Measurements from ENCODE around the gene CLCN7. TPM values are rescaled to one million over a fixed set of nuclear protein-coding genes. Genes with fewer than 3 reads are reported as not detected.

Gene CLCN7
- total and polyA plus RNA-seq, 2 of the 13 experiments (the other 11 are each of a cell fraction or from before 2014, with no cell fraction given): 24.6 to 25.1 TPM

GRCh38 chr16:1503110-1503955 is 28.5 kb upstream of the CLCN7 start:
- Histone ChIP-seq H3K27me3 (ENCODE audit: control insufficient read depth in 1 of 2, insufficient read depth in 2 of 2, low read length in 2 of 2) (no peaks in the 10 kb centered on the region), H3K9me3 (ENCODE audit: low read length) (no peaks in the 10 kb centered on the region), H3K4me3 (replicated peaks in 1 of 3; ENCODE audit: insufficient read depth in 1 of 3, low read depth in 2 of 3, low read length in 3 of 3) (no peak overlapping the region), H4K20me1 (ENCODE audit: insufficient read depth, low read length) (no peaks in the 10 kb centered on the region), H2AFZ (ENCODE audit: low read length) (no peak overlapping the region), H3K9ac (ENCODE audit: insufficient read depth, low read depth, low read length) (no peak overlapping the region), H3K27ac (ENCODE audit: extremely low read length, insufficient read depth, low read length) (no peak overlapping the region), H3K79me2 (ENCODE audit: insufficient read depth, low read length) (no peaks in the 10 kb centered on the region), H3K4me1 (ENCODE audit: insufficient read depth, low read length) (no peaks in the 10 kb centered on the region), H3K4me2 (ENCODE audit: low read depth, low read length) (no peak overlapping the region), H3K36me3 (replicated peaks in 1 of 2; ENCODE audit: control insufficient read depth in 1 of 2, insufficient read depth in 2 of 2, low read length in 2 of 2) (peaks cover 8 to 31% of the 10 kb centered on the region in 2 experiments; a peak in 2 of 5 replicates)
- no peak for ATAC-seq
- no TSS peak for BruUV-seq (replicated peaks)
- POLR2A ChIA-PET: interaction anchor here (1.2 kb wide), 1 partner anchor 11 kb away, joined by 3 read pairs; no protein-coding TSS in a partner anchor
- CTCF ChIA-PET (ENCODE audit: low intra/inter-chr PET ratio, low total read pairs): no interaction called here
- no peak for DNase-seq (ENCODE audit: low spot score)
- in situ Hi-C loops (cut with HindIII; ENCODE audit: extremely low pct_ligation_motif_present, low pct_unique_long_range_greater_than_20kb): no loop called here
- TF ChIP-seq IKZF5 (CRISPR knock-in tag; IDR thresholded peaks at IDR 0.05): no peak
- no peak for TF ChIP-seq ZBTB25 (CRISPR knock-in tag; IDR thresholded peaks at IDR 0.05)
- no peak for TF ChIP-seq NR0B2 (CRISPR knock-in tag; IDR thresholded peaks at IDR 0.05)
- no peak for TF ChIP-seq FOSL2 (CRISPR knock-in tag; IDR thresholded peaks at IDR 0.05)
- peak; percentile 16; the same call in 1 of the 2 replicates for TF ChIP-seq ZNF770 (CRISPR knock-in tag; IDR thresholded peaks at IDR 0.05)
- no peak for TF ChIP-seq RNF219 (CRISPR knock-in tag; IDR thresholded peaks at IDR 0.05)
- no peak for TF ChIP-seq MBNL3 (CRISPR knock-in tag; conservative IDR thresholded peaks at IDR 0.05)
- no peak for TF ChIP-seq PHF21A (CRISPR knock-in tag; IDR thresholded peaks at IDR 0.05)
- 97% methylated on average over 37 of the region's 37 CpGs for WGBS (ENCODE audit: low lambda C conversion rate)
- intact Hi-C loops (cut with micrococcal nuclease; ENCODE audit: unreplicated experiment): no loop called here
- no peak for FAIRE-seq
